Mesenchymal stem cell (in vitro differentiated cells and primary cell): ENCODE data around the gene PSMD2.
A peak's percentile ranks its signal among the peaks of the same experiment; 100 is the strongest.

ENCODE experiments used
- DNase-seq: peaks from one replicate; pipeline ENCODE4 v3.0.0-alpha.2; 2013
- H2AFZ ChIP-seq: one replicate; pipeline ENCODE4 v1.6.1; 2013; ENCODE audit warnings: low read depth, mild to moderate bottlenecking, control low read depth, inconsistent platforms, low read length, moderate library complexity
- H2AK5ac ChIP-seq: 2 replicates; pipeline ENCODE4 v1.6.1; 2013; ENCODE audit warnings: low read length, moderate library complexity, mild to moderate bottlenecking, inconsistent platforms; ENCODE audit not compliant: severe bottlenecking
- H2BK120ac ChIP-seq: one replicate; pipeline ENCODE4 v1.6.1; 2013; ENCODE audit warnings: low read depth, mild to moderate bottlenecking, inconsistent platforms, low read length, moderate library complexity
- H2BK12ac ChIP-seq, 2 experiments: one replicate each; pipeline ENCODE4 v1.6.1; 2013; ENCODE audit warnings: inconsistent platforms in 2 of 2, low read length in 2 of 2, mild to moderate bottlenecking in 2 of 2, moderate library complexity in 2 of 2, control low read depth in 1 of 2
- H2BK15ac ChIP-seq: one replicate; pipeline ENCODE4 v1.6.1; 2013; ENCODE audit warnings: mild to moderate bottlenecking, low read depth, inconsistent platforms; ENCODE audit not compliant: poor library complexity, severe bottlenecking
- H2BK5ac ChIP-seq: 2 replicates; pipeline ENCODE4 v1.6.1; 2013; ENCODE audit warnings: low read depth, mild to moderate bottlenecking, low read length, control low read depth, inconsistent platforms; ENCODE audit not compliant: poor library complexity, severe bottlenecking
- H3K14ac ChIP-seq, 2 experiments: one replicate each; pipeline ENCODE4 v1.6.1; 2013; ENCODE audit warnings: inconsistent platforms in 2 of 2, low read length in 2 of 2, control low read depth in 1 of 2, mild to moderate bottlenecking in 1 of 2, moderate library complexity in 1 of 2
- H3K18ac ChIP-seq, 2 experiments: one replicate each; pipeline ENCODE4 v1.6.1; 2013; ENCODE audit warnings: inconsistent platforms in 2 of 2, low read length in 2 of 2, control low read depth in 1 of 2, low read depth in 1 of 2, mild to moderate bottlenecking in 1 of 2
- H3K23ac ChIP-seq, 2 experiments: one replicate each; pipeline ENCODE4 v1.6.1; 2013; ENCODE audit warnings: inconsistent platforms in 2 of 2, low read length in 2 of 2, mild to moderate bottlenecking in 2 of 2, moderate library complexity in 2 of 2, control low read depth in 1 of 2
- H3K27ac ChIP-seq: 2 replicates; pipeline ENCODE4 v1.5.1; 2013; ENCODE audit warnings: mild to moderate bottlenecking, moderate library complexity, low read length, control low read depth, inconsistent platforms; ENCODE audit not compliant: poor library complexity, severe bottlenecking
- H3K27me3 ChIP-seq, 2 experiments: 2 replicates each; pipeline versions ENCODE4 v1.6.1 to v1.7.0; 2013; ENCODE audit warnings: low read length in 2 of 2, mild to moderate bottlenecking in 2 of 2, moderate library complexity in 2 of 2, control low read depth in 1 of 2, inconsistent platforms in 1 of 2; ENCODE audit not compliant: control insufficient read depth in 1 of 2, insufficient read depth in 1 of 2
- H3K36me3 ChIP-seq, 2 experiments: 2 replicates each; pipeline versions ENCODE4 v1.6.1 to v1.7.0; 2013; ENCODE audit warnings: low read length in 2 of 2, control low read depth in 1 of 2, inconsistent platforms in 1 of 2, low read depth in 1 of 2, mild to moderate bottlenecking in 1 of 2; ENCODE audit not compliant: insufficient read depth in 2 of 2, control insufficient read depth in 1 of 2
- H3K4ac ChIP-seq, 2 experiments: one replicate each; pipeline ENCODE4 v1.6.1; 2013; ENCODE audit warnings: inconsistent platforms in 2 of 2, low read length in 2 of 2, mild to moderate bottlenecking in 2 of 2, moderate library complexity in 2 of 2, control low read depth in 1 of 2, low read depth in 1 of 2
- H3K4me1 ChIP-seq: 2 replicates; pipeline ENCODE4 v1.6.1; 2013; ENCODE audit warnings: low read depth, low read length, control low read depth; ENCODE audit not compliant: control insufficient read depth, insufficient read depth
- H3K4me2 ChIP-seq: 2 replicates; pipeline ENCODE4 v1.6.1; 2013; ENCODE audit warnings: low read length, mild to moderate bottlenecking, inconsistent platforms; ENCODE audit not compliant: poor library complexity, severe bottlenecking
- H3K4me3 ChIP-seq, 2 experiments: 2 replicates each; pipeline versions ENCODE4 v1.5.1 to v1.7.0; 2013; ENCODE audit warnings: low read length in 2 of 2, mild to moderate bottlenecking in 2 of 2, control low read depth in 1 of 2, low read depth in 1 of 2; ENCODE audit not compliant: insufficient read depth in 1 of 2
- H3K79me1 ChIP-seq: replicated peaks from 2 replicates; pipeline ENCODE4 v1.6.1; 2013; ENCODE audit warnings: mild to moderate bottlenecking, control low read depth, low read length, inconsistent platforms; ENCODE audit not compliant: poor library complexity, severe bottlenecking
- H3K9ac ChIP-seq: 2 replicates; pipeline ENCODE4 v1.7.0; 2013; ENCODE audit warnings: mild to moderate bottlenecking, low read length, moderate library complexity
- H3K9me3 ChIP-seq: 2 replicates; pipeline ENCODE4 v1.7.0; 2013; ENCODE audit warnings: mild to moderate bottlenecking, low read length; ENCODE audit not compliant: control insufficient read depth
- H4K8ac ChIP-seq: one replicate; pipeline ENCODE4 v1.6.1; 2013; ENCODE audit warnings: inconsistent platforms, mild to moderate bottlenecking, low read length, moderate library complexity
- H4K91ac ChIP-seq: one replicate; pipeline ENCODE4 v1.6.1; 2013; ENCODE audit warnings: mild to moderate bottlenecking, low read length, inconsistent platforms
- WGBS: methylation state at CpG from one replicate; pipeline ENCODE4 v1.1.7; 2013; ENCODE audit warnings: mixed read lengths; 5-methylcytosine and 5-hydroxymethylcytosine counted together

Gene PSMD2

DNA sequence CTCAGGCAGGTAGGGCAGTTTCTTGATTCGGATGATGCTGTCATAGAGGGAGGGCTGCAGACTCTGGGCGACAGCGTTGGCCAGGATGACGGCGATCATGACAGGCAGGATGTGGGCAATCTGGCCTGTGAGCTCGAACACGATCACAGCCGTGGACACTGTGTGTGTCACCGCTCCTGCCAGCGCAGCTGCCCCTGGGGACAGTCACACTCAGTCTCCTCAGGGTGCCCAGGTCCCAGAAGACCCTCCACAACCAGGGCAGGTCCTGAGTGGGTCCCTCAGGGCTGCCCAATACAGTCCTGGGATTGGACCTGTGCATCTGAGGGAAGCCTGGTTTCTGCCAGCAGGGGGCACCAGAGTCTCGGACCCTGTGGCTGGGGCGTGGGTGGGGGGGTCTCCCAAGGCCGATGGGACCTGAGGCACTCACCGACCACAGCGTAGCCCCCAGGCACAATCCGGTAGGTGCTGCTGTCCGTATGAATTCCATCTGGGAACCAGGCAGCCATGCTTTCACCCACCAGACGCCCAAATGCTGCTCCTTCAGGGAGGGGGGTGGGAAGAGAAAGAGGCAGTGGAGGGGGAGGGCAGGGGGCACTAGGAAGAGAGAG lies 55.2 kb downstream of the PSMD2 start:
- Histone ChIP-seq H3K4me3 (no peak overlapping the region), H2BK120ac (no peak overlapping the region), H3K4ac (no peak overlapping the region), H3K9me3 (no peaks in the 10 kb centered on the region), H2BK5ac (no peak overlapping the region), H2BK12ac (no peak overlapping the region), H3K4me1 (peaks cover 24% of the 10 kb centered on the region), H3K4me2 (no peak overlapping the region), H4K91ac (no peak overlapping the region), H3K27me3 (no peaks in the 10 kb centered on the region), H2AFZ (no peak overlapping the region), H2AK5ac (no peak overlapping the region), H3K18ac (no peak overlapping the region), H2BK15ac (no peak overlapping the region), H3K23ac (no peak overlapping the region), H3K27ac (no peak overlapping the region), H3K36me3 (peaks cover 36 to 68% of the 10 kb centered on the region in 2 experiments), H3K9ac (no peak overlapping the region), H3K79me1 (peaks cover 8% of the 10 kb centered on the region), H3K14ac (no peak overlapping the region), H4K8ac (peak overlapping the region; percentile 45)
- 70% methylated on average over 18 of the region's 18 CpGs for WGBS
- peak; percentile 37 for DNase-seq

DNA sequence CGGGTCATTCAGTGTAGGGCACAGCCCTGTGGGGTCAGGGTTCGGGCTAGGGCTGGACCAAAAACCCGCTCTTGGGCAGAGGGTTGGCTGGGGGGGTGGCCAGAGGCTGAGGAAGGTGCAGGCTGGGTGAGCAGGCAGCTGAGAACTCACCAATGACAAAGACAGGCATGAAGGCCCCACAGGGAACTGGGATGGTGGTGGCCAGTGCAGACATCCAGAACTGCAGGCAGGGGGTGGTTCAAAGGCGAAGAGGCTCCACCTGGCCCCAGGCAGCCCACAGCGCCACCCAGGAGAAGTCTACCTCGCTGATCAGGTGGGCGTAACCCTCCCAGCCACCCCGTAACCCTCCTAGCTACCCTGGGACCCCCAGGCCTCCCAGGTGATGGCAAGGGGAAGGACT lies 55.7 kb downstream of the PSMD2 start:
- H3K36me3 ChIP-seq, result peaks cover 36 to 69% of the 10 kb centered on the region in 2 experiments
- no peak overlapping the region for H2AFZ ChIP-seq
- no peaks in the 10 kb centered on the region for H3K9me3 ChIP-seq
- H4K91ac ChIP-seq, result no peak overlapping the region
- H4K8ac ChIP-seq, result no peak overlapping the region
- H3K9ac ChIP-seq, result no peak overlapping the region
- H3K79me1 ChIP-seq, result peaks cover 10% of the 10 kb centered on the region
- no peak overlapping the region for H3K4me3 ChIP-seq
- H3K27me3 ChIP-seq, result no peaks in the 10 kb centered on the region
- 76% methylated on average over 3 of the region's 8 CpGs for WGBS
- no peak overlapping the region for H3K23ac ChIP-seq
- H3K27ac ChIP-seq, result no peak overlapping the region
- peaks cover 26% of the 10 kb centered on the region for H3K4me1 ChIP-seq
- no peak overlapping the region for H2BK12ac ChIP-seq
- no peak overlapping the region for H2BK5ac ChIP-seq
- no peak overlapping the region for H3K4ac ChIP-seq
- H3K14ac ChIP-seq, result no peak overlapping the region
- H2BK15ac ChIP-seq, result no peak overlapping the region
- H2BK120ac ChIP-seq, result no peak overlapping the region
- H3K4me2 ChIP-seq, result no peak overlapping the region
- DNase-seq, result no peak
- H3K18ac ChIP-seq, result no peak overlapping the region
- H2AK5ac ChIP-seq, result no peak overlapping the region

DNA sequence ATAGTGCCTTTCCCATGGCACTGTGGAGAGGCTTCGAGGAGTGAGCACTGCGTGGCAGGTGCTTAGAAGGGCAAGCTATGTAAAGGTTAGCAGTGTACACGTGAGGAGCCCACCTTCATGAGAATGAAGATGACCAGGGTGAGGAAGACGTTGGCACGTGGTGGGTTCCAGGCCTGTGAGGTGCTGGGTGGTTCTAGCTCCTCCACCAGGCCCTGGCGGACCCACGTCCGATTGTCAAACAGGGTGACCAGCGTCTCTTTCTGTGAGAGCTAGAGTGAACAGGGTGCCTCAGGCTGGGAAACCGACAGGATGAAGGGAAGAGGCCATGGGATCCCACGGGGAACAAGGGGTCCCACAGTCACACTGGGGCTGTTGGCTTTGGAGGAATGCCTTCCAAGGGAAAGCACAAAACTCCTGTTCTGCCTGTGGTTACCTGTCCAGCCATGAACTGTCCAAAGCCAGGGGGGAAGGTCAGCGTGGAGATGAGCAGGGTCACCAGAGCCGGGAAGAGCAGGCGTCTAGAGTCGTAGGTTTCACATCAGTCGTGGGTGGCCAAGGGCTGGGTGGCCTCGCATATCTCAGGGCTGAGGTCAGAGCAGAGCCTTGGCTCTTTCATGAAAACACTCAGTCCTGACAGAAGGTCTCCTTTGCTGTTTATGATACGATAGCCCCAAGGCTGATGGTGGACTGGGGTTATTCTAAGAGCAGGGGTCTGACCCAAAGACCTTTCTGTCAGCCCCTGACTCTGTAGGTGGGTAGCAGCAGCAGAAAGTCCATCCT lies 56.4 kb downstream of the PSMD2 start:
- Histone ChIP-seq H3K36me3 (peaks cover 36 to 69% of the 10 kb centered on the region in 2 experiments), H4K8ac (no peak overlapping the region), H3K18ac (no peak overlapping the region), H2AFZ (no peak overlapping the region), H4K91ac (no peak overlapping the region), H3K23ac (no peak overlapping the region), H2BK120ac (no peak overlapping the region), H2BK15ac (no peak overlapping the region), H3K27me3 (no peaks in the 10 kb centered on the region), H3K4me2 (no peak overlapping the region), H3K4ac (no peak overlapping the region), H3K4me3 (no peak overlapping the region), H2AK5ac (no peak overlapping the region), H3K4me1 (peaks cover 27% of the 10 kb centered on the region), H3K9ac (peak overlapping the region; percentile 16), H2BK5ac (no peak overlapping the region), H3K79me1 (peaks cover 13% of the 10 kb centered on the region), H3K14ac (no peak overlapping the region), H3K9me3 (no peaks in the 10 kb centered on the region), H3K27ac (no peak overlapping the region), H2BK12ac (no peak overlapping the region)
- DNase-seq, result no peak
- 81% methylated on average over 18 of the region's 18 CpGs for WGBS

DNA sequence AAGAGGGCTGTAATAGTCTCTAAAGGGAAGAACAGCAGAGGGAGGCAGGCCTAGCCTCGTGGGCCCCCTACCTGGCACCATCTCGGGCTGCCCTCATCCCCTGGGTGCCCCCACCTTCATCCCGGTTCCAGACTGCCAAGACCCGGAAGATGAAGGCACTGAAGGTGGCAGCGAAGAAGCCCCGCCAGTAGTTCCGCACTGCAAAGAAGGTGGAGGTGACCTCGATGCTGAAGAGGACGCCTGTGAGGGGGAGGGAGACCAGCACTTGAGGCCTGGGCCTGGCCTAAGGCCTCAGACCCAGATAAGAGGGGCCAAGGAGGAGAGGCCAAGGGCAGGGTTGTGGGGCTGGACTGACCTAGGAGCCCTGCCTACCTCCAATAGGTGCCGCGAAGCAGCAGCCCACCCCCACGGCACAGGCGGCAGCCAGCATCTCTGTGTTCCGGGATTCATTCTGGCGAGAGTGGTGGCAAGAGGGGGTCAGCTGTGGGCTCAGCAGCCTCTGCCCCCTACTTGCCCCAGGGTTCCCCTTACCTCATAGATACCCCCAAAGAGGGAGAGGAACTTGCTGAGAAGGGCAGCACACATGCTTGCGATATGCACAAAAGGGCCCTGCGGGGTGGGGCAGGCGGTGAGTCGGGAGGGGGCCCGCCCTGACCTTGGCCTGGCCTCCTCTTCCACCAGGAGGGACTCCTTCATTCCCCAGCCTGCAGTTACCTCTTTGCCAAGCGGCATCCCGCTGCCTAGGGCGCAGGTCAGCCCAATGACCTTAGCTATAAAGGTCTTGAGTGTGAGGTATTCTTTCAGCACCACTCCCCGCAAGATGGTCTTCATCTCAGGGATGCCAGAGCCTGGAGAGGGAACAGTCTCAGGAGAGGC lies 58.4 kb downstream of the PSMD2 start:
- H4K91ac ChIP-seq, result no peak overlapping the region
- H3K18ac ChIP-seq, result no peak overlapping the region
- peaks cover 18% of the 10 kb centered on the region for H3K79me1 ChIP-seq
- H3K27ac ChIP-seq, result no peak overlapping the region
- H3K36me3 ChIP-seq, result peaks cover 33 to 58% of the 10 kb centered on the region in 2 experiments
- H3K9ac ChIP-seq, result no peak overlapping the region
- no peak overlapping the region for H4K8ac ChIP-seq
- no peak overlapping the region for H2BK120ac ChIP-seq
- WGBS, result 95% methylated on average over 24 of the region's 24 CpGs
- no peaks in the 10 kb centered on the region for H3K27me3 ChIP-seq
- H2AFZ ChIP-seq, result no peak overlapping the region
- no peak overlapping the region for H2BK5ac ChIP-seq
- no peak overlapping the region for H3K4ac ChIP-seq
- no peaks in the 10 kb centered on the region for H3K9me3 ChIP-seq
- no peak overlapping the region for H3K4me3 ChIP-seq
- peaks cover 19% of the 10 kb centered on the region for H3K4me1 ChIP-seq
- H3K14ac ChIP-seq, result no peak overlapping the region
- H2AK5ac ChIP-seq, result no peak overlapping the region
- no peak overlapping the region for H3K4me2 ChIP-seq
- no peak for DNase-seq
- no peak overlapping the region for H2BK12ac ChIP-seq
- H2BK15ac ChIP-seq, result no peak overlapping the region
- H3K23ac ChIP-seq, result no peak overlapping the region
